GM21737 (cell line): ENCODE measurements around the gene IFNLR1.
A peak's percentile ranks its signal among the peaks of the same experiment; 100 is the strongest.

ENCODE experiments used
- ATAC-seq: cut with Tn5 transposase; IDR thresholded peaks from one replicate; pipeline ENCODE4 v1.9.1; 2021; ENCODE audit warnings: mild to moderate bottlenecking, moderate library complexity; ENCODE audit not compliant: unreplicated experiment

IFNLR1 gene

DNA sequence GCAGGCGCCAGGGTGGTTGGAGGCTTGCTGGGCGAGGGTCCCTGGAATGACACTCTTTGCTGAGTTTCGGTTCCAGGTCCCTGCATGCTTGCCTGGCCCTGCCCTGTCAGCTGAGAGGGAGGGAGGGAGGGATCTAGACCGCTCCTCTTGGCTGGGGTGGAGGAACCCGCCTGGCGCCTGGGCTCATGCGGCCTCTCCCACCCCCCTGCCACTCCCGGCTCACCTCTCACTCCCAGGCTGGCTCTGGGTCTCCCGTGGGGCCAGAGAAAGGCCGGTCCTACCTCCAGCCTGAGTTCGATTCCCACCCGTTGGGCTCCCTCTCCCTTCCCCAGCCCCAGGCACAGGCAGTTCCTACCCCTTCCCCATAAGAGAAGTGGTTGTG, 19.0 kb upstream of the IFNLR1 start:
- ATAC-seq = no peak

DNA sequence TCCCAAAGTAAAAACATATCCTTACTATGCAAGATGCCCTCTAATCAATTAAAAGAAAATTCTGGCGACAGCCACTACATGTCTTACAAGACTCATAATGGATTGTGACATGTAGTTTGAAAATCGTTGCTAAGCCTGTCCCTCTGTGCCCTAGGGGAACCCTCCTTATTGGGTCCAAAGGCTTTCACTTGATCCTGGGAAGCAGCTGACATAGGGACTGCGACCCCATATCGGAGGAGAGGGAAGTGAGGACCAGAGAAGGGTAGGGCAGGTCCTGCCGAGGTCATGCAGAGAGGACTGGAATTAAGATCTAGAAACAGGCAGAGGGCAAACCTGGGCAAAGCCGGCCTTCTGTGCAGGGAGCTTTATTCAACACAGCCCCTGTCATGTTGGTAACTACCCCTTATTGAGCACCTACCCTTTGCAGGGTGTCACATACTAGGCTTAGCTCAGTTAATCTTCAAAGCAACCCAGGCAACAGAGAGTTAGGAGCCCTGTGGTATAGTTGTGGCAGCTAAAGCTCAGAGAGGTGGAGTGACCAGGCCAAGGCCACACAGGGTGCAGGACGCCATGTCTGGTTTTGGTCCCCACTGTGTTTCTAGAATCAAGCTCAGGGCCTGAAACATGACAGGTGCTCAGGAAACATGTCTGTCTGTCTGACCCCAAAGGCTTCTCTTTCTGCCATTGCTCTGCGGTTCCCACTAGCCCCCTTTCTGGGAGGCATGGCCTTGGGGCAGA, 18.4 kb upstream of the IFNLR1 start:
- ATAC-seq = no peak

DNA sequence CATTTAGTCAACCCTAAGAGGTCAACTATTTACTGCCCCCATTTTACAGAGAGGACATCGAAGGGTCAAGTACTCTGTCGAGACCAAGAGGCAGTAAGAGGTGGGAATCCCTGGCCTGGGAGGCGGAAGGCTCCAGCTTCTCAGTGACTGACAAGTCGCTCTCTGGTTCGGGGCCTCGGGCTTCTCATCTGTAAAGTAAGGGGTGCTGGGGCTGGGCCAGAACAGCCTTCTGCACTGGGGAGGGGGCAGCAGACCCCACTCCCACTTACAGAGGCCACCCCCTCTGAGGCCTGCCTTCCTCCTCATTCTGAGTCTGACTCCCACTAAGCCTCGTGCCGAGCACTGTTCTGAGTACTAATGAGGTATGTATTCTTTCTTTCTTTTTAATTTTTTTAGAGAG, 17.0 kb upstream of the IFNLR1 start:
- ATAC-seq = no peak

DNA sequence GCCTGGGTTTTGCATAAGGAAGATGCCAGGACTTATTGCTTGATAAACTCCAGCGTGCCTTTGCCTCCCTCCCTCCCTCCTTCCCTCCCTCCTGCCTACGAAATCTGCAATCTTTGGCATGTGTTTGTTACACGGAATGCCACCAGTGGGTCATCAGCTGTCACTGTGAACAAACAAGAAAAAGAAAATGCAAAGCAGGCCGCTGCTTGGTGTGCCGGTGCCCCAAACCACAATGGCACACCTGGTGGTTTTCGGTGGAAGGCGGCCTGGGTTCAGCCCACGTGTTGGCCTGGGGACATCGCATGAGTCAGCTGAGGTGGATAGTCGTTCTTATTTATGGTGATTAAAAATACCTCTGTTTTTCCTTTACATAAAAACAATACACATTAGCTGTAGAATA, 16.3 kb upstream of the IFNLR1 start:
- ATAC-seq = no peak

DNA sequence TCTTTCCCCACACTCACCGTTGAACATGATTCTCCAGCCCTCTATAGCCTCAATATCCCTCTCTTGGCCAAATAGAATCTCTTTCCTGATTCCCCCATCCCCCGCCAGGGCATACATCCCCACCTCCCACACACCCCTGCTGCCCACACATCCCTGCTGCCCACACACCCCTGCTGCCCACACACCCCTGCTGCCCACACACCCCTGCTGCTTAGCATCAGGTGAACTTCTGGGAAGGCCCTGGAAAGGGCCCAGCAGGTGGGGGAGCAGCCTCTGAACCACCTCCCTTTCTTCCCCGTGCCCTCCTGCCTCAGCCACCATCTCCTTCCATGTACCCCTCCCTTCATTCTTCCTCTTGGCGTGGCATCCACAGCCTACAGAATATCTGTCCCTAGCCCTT, 15.9 kb upstream of the IFNLR1 start:
- ATAC-seq = no peak

DNA sequence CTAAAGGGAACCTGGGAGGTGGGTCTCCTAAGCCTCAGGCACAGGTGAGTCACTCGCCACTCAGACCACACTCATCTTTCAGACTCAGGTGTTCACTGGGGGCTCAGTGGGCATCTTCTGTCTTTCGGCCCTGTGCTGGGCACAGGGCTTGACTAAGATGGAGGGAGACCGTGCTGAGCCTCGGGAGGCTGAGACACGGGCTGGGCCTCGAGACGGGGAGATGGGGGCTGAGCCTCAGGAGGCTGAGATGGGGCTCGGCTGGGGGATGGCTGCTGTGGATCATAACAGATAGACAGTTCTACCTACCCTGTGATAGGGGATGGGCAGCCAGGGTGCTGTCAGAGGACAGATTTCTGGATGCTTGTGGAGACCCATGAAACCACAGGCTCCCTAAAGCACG, 15.5 kb upstream of the IFNLR1 start:
- ATAC-seq = no peak

DNA sequence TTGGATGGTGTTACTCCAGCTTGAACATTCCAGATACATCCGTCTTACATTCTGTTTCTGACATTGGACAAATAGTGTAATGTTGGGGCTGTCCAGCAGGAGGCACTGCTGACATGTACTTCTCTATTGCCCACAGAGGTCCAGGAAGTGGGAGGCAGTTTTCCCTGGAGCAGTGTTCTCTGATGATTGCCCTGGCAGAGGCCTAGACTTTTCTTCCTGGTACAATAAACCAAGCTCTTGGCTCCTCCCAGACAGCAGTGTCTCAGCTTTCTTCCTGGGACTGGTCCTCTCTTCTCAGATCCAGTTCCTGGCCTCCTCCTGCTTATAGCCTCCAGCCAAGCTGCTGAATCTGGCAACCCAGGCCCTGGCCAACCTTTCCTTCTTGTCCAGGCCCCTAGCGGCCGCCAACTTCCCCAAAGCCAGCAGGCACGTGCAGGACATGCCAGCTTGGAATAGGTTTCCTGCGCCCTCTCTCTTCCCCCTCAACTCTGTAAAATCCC, 14.9 kb upstream of the IFNLR1 start:
- no peak for ATAC-seq

DNA sequence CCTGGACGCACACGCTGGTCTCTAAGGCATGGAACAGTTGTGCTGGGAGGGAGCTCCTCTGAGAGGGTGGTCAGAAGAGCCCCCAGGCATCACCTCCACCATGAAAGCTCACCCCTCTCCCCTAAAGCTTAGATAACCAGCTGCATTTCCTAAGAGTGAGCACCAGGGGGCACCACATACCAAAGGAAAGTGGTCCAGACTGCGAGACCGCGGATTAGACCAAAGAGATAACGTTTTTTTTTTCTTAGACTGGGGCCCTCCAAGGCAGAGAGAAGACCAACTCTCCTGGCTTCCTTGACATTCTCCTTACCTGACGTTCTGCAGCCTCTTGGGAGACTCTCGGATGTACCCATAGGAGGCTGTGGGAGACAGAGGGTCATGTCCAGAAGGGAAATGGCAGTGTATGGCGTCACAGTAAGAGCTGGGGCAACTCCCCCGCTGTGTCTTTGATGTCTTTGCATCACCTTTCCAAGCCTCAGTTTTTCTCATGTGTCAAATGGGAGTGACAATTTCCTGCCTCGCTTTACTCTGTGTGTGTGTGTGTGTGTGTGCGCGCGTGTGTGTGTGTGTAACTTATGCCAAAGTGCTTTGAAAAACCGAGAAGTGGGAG, 12.3 kb upstream of the IFNLR1 start:
- no peak for ATAC-seq

DNA sequence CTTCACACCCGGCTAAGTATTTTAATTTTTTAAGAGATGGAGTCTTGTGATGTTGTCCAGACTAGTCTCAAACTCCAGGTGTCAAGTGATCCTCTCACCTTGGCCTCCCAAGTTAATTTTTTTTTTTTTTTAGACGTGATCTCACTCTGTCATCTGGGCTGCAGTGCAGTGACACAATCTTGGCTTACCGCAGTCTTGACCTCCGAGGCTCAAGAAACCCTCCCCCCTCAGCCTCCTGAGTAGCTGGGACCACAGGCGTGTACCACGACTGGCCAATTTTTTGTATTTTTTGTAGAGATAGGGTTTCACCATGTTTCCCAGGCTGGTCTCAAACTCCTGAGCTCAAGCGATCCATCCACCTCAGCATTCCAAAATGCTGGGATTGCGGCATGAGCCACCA, 11.7 kb upstream of the IFNLR1 start:
- no peak for ATAC-seq

DNA sequence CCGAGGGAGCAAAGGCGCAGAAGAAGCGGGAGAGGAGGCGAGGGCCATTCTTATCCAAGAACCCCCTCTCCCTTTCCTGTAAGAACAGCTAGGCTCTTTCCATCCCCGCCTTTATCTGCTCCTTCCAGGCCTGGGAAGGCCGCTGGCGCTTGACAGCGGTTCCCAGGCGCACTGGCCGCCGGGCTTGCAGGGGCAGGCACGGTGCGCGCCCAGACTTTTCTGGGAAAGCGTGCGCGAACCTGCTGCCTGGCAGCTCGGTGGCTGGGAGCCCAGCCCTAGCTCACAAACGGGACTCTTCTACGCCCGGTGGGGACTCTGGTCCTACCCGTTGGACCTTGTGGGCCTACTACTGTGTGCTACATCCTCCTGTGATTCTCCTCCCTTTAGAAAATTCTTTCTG, 8.8 kb upstream of the IFNLR1 start:
- no peak for ATAC-seq

DNA sequence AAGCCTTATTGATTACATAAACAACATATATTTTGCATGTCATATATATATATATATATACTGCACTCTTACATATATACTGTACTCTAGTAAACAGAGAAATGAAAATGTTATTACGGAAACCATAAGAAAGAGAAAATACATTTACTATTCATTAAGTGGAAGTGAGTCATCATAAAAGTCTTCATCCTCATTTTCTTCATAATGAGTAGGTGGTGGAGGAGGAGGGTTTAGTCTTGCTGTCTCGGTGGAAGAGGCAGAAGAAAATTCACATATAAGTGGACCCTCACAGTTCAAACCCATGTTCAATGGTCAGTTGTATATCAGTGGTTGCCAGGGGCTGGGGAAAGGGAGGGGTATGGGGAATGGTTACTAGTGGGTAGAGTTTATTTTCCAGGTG, 8.0 kb upstream of the IFNLR1 start:
- ATAC-seq = no peak

DNA sequence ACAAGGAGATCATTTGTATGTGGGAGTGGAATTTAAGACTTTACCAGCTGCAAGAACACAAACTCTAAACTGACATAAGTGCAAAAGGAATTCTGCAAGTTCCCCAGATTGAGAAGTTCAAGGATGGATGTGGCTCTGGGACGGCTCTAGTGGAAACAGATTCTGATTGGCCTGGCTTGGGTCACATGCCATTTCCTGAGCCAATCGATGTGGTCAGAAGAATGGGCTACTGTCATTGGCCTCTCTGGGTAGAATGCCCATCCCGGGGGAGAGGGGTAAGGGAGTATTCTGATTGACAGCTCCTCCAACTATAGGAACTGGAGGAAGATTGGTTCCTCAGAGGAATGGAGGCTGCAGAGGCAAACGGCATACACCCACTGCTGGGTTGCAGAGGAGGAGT, 6.0 kb upstream of the IFNLR1 start:
- no peak for ATAC-seq

DNA sequence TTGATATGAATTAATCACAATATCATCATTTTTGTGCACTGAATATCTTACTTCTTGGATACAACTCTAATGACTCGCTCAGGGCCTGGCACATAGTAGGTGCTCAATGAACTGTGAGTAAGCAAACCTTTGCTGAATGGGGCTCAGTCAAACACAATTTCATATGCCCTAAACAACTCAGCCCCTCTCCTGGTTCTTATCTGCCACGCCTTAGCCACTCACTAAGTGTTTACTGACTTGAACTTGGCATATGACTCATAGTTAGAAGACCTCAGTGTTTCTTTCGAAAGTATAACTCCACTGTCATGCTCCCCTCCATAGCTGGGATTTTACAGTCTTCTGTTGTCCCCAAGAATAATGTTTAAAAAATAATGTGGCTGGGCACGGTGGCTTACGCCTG, 4.8 kb upstream of the IFNLR1 start:
- no peak for ATAC-seq

DNA sequence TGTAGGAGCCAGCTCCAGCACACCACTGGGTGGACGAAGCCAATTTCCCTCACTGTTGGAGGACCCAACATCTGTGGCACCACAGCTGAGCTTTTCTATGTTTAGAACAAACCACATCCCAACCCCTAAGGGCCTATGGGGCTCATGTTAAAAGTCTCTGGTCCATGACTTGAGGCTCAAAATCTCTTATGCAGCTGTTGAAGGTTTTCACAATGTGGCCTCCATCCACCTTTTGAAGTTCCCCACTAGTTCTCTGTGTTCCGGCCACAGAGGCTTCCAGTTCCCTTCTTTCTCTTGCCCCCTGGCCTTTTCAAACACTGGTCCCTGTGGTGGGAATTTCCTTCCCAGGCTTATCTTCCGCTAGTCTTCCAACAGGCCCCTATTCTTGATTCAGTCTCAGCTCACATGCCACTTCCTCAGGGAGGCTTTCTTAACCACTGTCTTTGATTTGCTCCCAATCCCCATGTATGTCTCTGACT, 3.9 kb upstream of the IFNLR1 start:
- ATAC-seq = peak; percentile 43

DNA sequence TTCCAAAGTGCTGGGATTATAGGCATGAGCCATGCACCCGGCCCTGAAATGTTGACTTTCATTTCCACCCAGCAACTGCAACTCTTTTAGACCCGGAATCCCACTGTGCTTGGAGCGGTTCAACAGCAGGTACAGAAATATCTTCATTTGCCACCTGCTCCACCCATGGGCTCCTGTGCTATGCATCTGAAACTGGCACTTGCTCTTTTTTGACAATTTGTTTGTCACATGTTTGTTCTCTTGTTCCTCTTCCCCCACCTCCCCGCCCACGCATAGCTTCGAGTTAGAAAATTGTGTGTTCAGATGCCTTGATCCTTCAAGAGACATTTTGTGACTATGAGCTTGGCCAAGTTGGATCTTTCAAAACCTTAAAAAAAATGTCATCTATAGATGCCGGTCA, 2.4 kb upstream of the IFNLR1 start:
- ATAC-seq = no peak

DNA sequence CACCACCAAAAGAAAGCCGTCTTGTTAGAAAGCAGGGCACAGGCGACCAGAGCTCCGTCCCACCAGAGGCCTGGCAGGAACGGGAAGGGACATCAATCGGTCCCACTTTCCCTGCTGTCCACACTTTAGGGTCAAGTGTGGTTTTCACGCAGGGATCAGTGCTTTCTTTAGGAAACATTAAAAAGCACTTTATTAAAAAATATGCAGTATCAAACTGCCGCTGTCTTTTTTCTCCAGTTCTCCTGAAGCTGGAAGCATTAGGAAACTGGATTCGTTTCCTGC, 437 bp downstream of the IFNLR1 start:
- no peak for ATAC-seq

DNA sequence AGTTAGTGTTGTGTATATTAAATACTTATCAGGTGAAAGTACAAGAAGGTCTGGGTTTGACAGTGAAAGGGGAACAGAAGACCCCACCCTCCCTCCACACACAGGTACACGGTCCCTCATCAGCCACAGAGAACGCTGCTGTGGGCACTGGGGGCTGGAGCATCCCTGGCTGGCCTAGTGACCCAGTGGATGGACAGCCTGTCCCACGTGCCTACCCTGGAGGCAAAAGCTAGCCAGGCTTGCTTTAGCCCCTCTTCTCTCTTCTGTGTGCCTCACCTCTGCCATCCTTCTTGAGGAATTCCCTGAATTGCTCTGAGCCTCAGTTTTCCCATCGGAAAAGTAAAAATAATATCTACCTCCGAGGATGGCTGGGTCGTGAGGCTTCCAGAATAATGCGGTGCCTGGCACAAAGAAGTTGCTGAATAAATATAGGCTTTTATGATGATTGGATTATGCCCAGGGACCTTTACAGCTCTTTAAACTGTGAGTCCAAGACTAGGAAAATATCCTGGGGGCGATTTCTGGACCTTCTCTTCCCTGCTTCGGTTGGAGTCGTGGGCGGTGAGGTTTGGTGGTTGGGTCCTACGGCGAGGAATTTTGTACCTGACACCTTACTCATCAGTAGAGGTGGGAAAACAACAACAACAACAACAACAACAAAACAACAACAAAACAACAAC, 918 bp downstream of the IFNLR1 start:
- no peak for ATAC-seq

DNA sequence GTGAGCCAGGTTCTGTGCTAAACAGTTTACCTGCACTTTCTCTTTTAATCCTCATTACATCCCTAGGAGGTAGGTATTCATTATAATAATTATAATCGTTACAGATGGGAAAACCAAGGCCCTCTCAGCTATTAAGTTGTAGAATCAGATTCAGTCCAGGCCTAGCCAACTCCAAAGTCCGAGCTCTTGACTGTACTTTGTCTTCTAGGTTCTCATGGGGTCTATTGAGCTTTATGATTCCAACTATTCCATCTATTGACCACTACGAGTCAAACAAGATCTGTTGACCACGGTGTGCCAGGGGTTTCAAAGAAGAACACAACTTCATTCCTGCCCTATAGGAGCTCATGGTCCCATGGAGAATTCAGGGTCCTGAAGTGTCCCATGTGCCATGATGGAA, 2.0 kb downstream of the IFNLR1 start:
- ATAC-seq = no peak

DNA sequence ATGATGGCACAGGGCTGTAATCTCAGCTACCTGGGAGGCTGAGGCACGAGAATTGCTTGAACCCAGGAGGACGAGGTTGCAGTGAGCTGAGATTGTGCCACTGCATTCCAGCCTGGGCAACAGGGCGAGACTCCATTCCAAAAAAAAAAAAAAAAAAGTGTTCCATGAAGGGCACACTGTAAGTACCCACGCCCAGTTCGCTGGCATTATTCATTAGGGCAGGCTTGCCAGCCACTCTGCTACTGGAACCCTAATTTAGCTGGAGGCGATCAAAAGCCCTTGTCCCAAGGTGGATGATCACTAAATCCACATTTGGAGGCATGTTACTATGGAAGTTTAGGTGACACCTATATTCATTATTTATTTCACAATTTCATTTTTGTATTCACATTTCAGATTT, 5.0 kb downstream of the IFNLR1 start:
- ATAC-seq = no peak

DNA sequence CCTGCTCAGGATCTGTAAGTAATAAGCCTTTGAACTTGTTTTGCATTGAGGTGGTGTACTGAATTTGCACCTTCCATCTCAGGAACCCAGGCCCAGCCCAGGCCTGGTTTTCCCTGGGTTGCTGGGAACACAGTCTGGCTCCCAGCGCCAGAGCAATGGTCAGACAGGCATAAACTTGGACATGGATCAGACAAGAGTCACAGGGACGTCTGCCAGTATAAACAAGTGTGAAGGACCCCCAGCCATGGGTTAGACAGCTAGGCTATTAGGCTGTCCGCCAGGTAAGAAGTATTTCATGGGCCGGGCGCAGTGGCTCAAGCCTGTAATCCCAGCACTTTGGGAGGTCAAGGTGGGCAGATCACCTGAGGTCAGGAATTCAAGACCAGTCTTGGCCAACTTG, 5.5 kb downstream of the IFNLR1 start:
- no peak for ATAC-seq

DNA sequence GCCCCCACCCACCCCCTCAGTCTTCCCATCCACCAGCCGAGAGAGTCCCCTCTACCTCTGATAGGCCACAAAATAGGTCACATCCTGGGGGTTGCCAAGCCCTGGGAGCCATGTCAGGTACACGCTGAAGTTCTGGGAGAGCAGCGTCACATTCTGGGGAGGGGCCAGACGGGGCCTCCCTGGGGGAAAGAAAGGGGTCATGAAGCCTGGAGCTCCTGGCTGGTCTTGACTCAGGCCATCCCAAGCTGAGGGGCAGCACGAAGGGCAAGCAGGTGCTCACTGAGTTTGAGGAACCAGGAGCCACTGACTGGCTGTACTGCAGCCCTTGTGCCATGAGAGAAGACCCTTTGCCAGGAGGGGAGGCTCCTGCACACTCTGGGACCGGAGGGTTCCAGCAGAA, 6.4 kb downstream of the IFNLR1 start:
- no peak for ATAC-seq

DNA sequence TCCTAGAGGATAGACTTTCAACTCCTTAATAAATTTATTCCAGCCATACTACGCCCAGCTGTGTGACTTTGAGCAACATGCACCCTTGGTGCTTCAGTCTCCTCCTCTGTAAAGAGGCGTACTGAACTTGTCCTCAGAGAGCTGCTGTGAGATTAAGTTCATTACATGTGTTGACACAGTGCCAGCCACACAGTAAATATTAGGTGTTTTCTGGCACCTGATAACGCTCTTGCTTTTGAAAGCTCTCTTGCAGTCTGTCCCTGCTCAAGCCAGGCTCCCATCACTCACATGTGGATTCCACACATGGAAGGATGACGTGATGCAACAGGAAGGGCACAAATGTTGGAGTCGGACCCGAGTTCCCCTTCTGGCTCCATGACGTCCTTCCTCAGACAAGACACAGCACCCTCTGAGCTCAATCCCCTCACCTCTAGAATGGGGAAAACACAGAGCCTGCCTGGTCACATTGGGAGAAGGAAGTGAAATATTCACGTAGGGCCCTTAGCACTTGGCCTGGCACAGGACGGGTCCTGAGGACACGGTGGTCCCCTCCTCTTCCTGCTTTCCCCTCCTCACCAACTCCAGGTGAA, 7.7 kb downstream of the IFNLR1 start:
- no peak for ATAC-seq
